Breast epithelium (tissue), 3 donors: ENCODE measurements around the gene DTNB.

ENCODE experiments used
- POLR2A ChIP-seq: fragments of 450-650 bp; IDR thresholded peaks from one replicate; pipeline ENCODE4 v1.6.1; 2016; ENCODE audit warnings: antibody characterized with exemption, mild to moderate bottlenecking, moderate library complexity
- POLR2AphosphoS5 ChIP-seq, 3 donors: sonication (generic); formaldehyde crosslinking; IDR thresholded peaks; one replicate each; pipeline ENCODE4 v1.6.1; 2017; ENCODE audit warnings: antibody characterized with exemption in 3 of 3
- TF ChIP-seq, protein P1 (sequence below), 3 donors: fragments of 450-650 bp; IDR thresholded peaks; one replicate each; pipeline ENCODE4 v1.5.1; 2016 to 2017; ENCODE audit warnings: antibody characterized with exemption in 3 of 3, mild to moderate bottlenecking in 3 of 3, moderate library complexity in 3 of 3

DNA sequence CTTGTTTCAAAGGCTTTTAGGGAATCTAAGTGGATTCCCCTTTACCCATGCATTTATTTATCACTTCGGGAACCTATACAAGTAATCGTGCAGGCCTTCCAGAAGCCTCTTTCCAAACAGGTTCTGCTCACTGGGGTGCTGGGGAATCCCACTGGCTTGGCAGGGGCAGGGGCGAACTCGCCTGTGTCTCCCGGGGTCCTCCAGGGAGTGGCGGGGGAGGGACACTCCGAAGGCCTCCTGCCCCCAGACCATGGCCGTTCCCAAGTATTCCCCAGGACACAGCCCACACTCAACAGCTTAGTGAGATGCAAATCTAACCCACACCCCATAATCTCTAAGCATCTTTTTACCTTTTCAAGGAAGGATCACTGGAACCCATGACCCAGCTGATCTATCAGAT, 338.2 kb downstream of the DTNB start:
- TF ChIP-seq POLR2AphosphoS5 (IDR thresholded peaks at IDR 0.05) (no peak), POLR2A (no peak)
- TF ChIP-seq, protein P1, sequence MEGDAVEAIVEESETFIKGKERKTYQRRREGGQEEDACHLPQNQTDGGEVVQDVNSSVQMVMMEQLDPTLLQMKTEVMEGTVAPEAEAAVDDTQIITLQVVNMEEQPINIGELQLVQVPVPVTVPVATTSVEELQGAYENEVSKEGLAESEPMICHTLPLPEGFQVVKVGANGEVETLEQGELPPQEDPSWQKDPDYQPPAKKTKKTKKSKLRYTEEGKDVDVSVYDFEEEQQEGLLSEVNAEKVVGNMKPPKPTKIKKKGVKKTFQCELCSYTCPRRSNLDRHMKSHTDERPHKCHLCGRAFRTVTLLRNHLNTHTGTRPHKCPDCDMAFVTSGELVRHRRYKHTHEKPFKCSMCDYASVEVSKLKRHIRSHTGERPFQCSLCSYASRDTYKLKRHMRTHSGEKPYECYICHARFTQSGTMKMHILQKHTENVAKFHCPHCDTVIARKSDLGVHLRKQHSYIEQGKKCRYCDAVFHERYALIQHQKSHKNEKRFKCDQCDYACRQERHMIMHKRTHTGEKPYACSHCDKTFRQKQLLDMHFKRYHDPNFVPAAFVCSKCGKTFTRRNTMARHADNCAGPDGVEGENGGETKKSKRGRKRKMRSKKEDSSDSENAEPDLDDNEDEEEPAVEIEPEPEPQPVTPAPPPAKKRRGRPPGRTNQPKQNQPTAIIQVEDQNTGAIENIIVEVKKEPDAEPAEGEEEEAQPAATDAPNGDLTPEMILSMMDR (IDR thresholded peaks at IDR 0.05) = no peak
